HEK293 (cell line): ENCODE data around the gene PPFIBP1.

Experiments used
- BCL11A ChIP-seq: fragments of 450-650 bp; formaldehyde crosslinking; IDR thresholded peaks from 2 replicates; pipeline ENCODE4 v1.5.1; 2016; ENCODE audit warnings: low read depth, missing biosample characterization, missing genetic modification characterization
- ZNF624 ChIP-seq: fragments of 450-650 bp; formaldehyde crosslinking; IDR thresholded peaks from 2 replicates; pipeline ENCODE4 v1.5.1; 2017; ENCODE audit warnings: missing biosample characterization, missing genetic modification characterization
- ZNF660 ChIP-seq: fragments of 450-650 bp; IDR thresholded peaks from 2 replicates; pipeline ENCODE4 v1.5.1; 2018; ENCODE audit warnings: missing biosample characterization, mild to moderate bottlenecking, missing genetic modification characterization

DNA sequence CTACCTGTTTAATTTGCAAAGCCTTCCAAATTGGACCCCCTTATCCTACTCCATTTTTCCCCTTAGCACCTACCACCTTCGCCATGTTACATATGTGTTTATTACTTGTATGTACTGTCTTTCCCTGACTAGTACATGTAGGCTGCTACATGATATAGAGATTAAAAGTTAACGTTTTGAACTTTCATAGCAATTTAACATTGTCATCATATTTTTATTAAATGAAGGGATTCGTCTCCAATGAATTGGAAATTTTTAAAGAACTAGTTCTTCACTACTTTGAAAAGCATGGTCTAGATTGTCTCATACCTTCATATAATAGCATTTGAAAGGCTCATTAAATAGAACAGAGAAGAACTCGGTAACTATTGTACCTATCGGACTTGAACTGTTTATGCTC is 107.4 kb downstream of the PPFIBP1 start:
- TF ChIP-seq ZNF660 (tag by site-specific recombination) (no peak), ZNF624 (tag by site-specific recombination) (no peak), BCL11A (tag by site-specific recombination) (no peak)
